ENCODE data around the gene C3orf80.
"Not testable (repeated sequence)": the region's sequence is repeated elsewhere in the genome, so short reads cannot be mapped to it uniquely, and the experiment has no call there.

The C3orf80 gene

DNA sequence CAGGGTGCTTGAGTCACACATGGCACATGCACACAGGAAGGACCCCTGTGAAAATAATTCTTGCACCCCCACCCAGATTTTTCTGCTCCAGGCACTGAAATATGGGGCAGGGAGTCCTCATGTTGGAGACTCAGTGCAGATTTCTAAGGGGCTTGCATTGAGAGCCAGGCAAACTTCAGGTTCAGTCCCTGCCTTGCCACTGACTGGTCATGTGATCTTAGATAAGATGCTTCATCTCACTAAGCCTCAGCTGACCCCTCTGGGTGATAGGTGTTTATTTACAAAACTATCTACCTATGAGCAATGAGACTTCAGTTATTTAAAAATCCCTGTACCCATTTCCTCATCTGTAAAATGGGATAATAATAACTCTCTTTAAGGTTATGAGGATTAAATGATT, 30.1 kb upstream of the C3orf80 start:
- ChIA-PET POLR2A (no interaction called here), CTCF (interaction anchor here (1.0 to 1.5 kb wide), 3 partner anchors 16 to 40 kb away, joined by 3 to 6 read pairs (median 3); partner anchors contain the start of gene C3orf80)
- DNase-seq (ENCODE audit: extremely low spot score), result no peak
- TF ChIP-seq, protein P1, sequence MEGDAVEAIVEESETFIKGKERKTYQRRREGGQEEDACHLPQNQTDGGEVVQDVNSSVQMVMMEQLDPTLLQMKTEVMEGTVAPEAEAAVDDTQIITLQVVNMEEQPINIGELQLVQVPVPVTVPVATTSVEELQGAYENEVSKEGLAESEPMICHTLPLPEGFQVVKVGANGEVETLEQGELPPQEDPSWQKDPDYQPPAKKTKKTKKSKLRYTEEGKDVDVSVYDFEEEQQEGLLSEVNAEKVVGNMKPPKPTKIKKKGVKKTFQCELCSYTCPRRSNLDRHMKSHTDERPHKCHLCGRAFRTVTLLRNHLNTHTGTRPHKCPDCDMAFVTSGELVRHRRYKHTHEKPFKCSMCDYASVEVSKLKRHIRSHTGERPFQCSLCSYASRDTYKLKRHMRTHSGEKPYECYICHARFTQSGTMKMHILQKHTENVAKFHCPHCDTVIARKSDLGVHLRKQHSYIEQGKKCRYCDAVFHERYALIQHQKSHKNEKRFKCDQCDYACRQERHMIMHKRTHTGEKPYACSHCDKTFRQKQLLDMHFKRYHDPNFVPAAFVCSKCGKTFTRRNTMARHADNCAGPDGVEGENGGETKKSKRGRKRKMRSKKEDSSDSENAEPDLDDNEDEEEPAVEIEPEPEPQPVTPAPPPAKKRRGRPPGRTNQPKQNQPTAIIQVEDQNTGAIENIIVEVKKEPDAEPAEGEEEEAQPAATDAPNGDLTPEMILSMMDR (IDR thresholded peaks at IDR 0.05; ENCODE audit: control extremely low read depth, extremely low read depth, low read depth, missing control alignments), result no peak

DNA sequence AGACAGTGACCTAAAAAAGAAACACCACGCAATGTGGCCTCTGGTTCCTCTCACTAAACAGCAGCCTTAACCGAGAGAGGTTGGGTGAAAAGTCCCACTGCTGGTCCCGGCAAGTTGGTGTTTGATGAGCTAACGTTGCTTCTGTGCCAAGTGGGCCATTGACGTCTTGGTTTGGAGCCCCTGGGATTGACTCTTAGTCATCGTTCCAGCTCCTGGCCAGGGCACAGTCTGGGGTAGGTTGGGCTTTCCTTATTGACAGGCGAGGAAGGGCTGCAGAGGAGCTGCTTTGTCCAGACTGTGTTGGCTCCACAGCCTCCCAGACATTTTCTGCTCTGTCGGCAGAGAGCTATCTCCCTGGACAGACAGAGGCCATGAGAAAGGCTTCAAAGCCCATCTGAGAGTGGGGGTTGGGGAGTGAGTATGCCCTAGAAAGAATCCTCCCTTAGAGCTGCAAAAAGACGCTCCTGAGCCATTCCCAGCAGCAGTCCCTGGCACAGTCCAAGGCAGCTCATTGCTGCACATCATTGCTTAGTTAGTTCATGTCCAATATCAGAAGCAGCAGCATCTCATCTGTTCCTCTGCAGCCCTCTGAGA, 28.6 kb upstream of the C3orf80 start:
- no peak for DNase-seq (ENCODE audit: extremely low spot score)
- CTCF ChIA-PET, result interaction anchor here (0.8 to 1.5 kb wide), 4 partner anchors 10 to 28 kb away, joined by 3 to 4 read pairs (median 4); partner anchors contain the start of gene C3orf80
- POLR2A ChIA-PET, result no interaction called here

DNA sequence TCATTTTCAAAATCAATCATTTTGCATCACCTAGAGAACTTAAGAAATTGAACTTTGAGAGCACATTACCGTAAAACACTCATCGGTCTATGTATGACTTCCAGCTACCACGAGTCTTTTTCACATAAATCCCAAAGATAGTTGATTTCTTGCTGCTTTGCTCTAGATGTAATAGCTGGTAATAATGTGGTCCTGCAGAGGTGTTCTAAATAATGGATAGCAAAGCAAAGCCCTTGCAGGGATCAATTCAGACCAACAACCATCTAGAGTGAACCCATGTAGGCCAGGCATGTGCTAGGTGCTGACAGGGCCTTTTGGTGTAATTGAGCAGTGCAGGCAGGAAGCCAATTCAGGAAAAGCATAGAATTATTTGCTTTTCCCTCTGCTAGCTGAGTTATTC, 26.1 kb upstream of the C3orf80 start:
- TF ChIP-seq, protein P1 (IDR thresholded peaks at IDR 0.05; ENCODE audit: control extremely low read depth, extremely low read depth, low read depth, missing control alignments), result no peak
- CTCF ChIA-PET, result interaction anchor here (1.0 to 1.4 kb wide), 2 partner anchors 8 to 25 kb away, joined by 3 to 4 read pairs; no protein-coding TSS in a partner anchor
- DNase-seq (ENCODE audit: extremely low spot score), result no peak
- POLR2A ChIA-PET, result no interaction called here

More for the DNA sequence above, 28.6 kb upstream of the C3orf80 start:
- TF ChIP-seq, protein P1 (IDR thresholded peaks at IDR 0.05; ENCODE audit: control extremely low read depth, extremely low read depth, low read depth, missing control alignments), result no peak

DNA sequence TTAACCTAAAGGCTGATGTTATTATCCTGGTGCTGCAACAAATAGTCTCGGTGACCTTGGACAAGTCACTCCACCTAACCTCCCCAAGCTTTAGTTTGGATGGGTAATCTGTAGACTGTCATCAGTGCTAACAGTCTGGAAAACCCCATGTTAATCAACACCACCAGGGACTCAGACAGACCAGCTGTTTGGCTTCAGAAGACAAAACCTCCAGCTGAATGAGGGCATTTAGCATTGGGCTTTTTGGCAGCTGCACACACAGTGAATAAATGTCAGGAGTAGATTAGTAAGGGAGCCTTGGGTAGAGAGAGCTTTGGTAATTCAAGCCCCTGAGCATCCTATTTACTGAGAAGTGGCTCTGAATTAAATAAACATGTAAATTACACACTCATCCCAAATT, 24.9 kb upstream of the C3orf80 start:
- TF ChIP-seq, protein P1 (IDR thresholded peaks at IDR 0.05; ENCODE audit: control extremely low read depth, extremely low read depth, low read depth, missing control alignments), result no peak
- POLR2A ChIA-PET, result no interaction called here
- CTCF ChIA-PET, result interaction anchor here (0.6 to 2.1 kb wide), 3 partner anchors 9 to 18 kb away, joined by 3 to 8 read pairs (median 3); no protein-coding TSS in a partner anchor
- DNase-seq (ENCODE audit: extremely low spot score), result no peak

DNA sequence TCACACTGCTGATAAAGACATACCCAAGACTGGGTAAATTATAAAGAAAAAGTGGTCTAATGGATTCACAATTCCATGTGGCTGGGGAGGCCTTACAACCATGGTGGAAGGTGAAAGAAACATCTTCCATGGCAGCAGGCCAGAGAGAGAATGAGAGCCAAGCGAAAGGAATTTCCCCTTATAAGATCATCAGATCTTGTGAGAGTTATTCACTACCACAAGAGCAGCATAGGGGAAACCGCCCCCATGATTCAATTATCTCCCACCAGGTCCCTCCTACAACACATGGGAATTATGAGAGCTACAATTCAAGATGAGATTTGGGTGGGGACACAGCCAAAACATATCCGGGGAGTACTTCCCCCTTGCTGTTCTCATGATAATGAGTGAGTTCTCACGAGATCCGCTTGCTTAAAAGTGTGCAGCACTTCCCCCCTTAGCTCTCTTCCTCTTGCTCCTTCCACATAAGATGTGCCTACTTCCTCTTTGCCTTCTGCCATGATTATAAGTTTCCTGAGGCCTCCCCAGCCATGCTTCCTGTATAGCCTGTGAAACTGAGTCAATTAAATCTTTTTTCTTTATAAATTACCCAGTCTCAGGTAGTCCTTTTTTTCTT, 20.7 kb upstream of the C3orf80 start:
- DNase-seq (ENCODE audit: extremely low spot score); POLR2A ChIA-PET: not testable (repeated sequence)
- CTCF ChIA-PET, result interaction anchor here (1.5 kb wide), 1 partner anchor 42 kb away, joined by 3 read pairs; no protein-coding TSS in a partner anchor

DNA sequence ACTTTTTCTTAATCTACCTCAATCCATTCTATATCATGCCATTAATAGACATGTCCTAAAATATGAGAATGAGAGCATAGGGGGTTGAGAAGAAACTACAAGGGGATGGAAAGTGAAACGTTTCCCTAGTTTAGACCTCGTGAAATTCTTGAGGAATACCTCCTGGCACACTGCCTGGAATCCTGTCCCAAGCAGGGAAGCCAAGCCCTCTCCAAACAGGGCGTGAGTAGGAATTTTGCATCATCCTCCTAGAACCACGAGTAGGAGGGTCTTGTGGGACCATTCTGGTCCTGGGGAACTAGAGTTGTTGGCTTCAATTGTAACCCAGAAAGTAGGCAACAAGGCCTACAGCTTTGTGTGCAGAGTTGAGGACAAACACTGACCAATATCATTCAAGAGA, 19.6 kb upstream of the C3orf80 start:
- TF ChIP-seq, protein P1 (IDR thresholded peaks at IDR 0.05; ENCODE audit: control extremely low read depth, extremely low read depth, low read depth, missing control alignments), result no peak
- no peak for DNase-seq (ENCODE audit: extremely low spot score)
- CTCF ChIA-PET, result interaction anchor here (1.5 kb wide), 1 partner anchor 43 kb away, joined by 3 read pairs; no protein-coding TSS in a partner anchor
- POLR2A ChIA-PET, result no interaction called here

DNA sequence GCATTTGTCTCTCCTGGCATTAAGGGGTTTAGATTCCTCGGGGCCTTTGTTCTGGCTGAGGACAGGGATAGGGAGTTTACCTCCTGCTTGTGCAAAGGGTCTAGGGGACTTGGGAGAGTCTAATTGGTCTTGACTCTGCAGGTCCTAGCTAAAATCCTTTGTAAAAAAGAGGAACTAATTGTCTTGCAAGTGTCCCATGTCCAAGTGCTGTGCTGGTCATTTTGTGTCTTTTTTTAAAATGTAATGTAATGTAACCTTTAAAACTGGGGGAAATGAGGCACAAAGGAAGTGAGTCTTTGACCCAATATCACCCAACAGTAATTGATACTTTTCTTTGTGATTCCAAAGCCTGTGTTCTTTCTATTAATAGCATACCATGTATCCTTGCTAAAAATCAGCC, 14.9 kb upstream of the C3orf80 start:
- TF ChIP-seq, protein P1 (IDR thresholded peaks at IDR 0.05; ENCODE audit: control extremely low read depth, extremely low read depth, low read depth, missing control alignments), result no peak
- ChIA-PET POLR2A (no interaction called here), CTCF (interaction anchor here (0.8 to 3.1 kb wide), 15 partner anchors 9 to 207 kb away, joined by 3 to 13 read pairs (median 4); no protein-coding TSS in a partner anchor)
- no peak for DNase-seq (ENCODE audit: extremely low spot score)
